Measurements from ENCODE around the gene NINL.

Gene NINL

GRCh38 chr20:25532015-25532751, 53.1 kb downstream of the NINL start:
- Histone ChIP-seq H3K36me3 (ENCODE audit: insufficient read depth, low read length) (peaks cover under 1% of the 10 kb centered on the region), H3K4me3 (ENCODE audit: low read length) (no peak overlapping the region), H3K4me1 (ENCODE audit: insufficient read depth, low read length) (peaks cover 14% of the 10 kb centered on the region), H3K9me3 (ENCODE audit: low read length) (no peaks in the 10 kb centered on the region), H3K27me3 (ENCODE audit: insufficient read depth, low read length) (no peaks in the 10 kb centered on the region), H2AFZ (ENCODE audit: low read depth, low read length) (no peak overlapping the region)

- Histone ChIP-seq H3K9me3 (ENCODE audit: low read length) (peaks cover 2% of the 10 kb centered on the region), H2AFZ (ENCODE audit: low read depth, low read length) (no peak overlapping the region), H3K27me3 (ENCODE audit: insufficient read depth, low read length) (no peaks in the 10 kb centered on the region), H3K36me3 (ENCODE audit: insufficient read depth, low read length) (peaks cover 19% of the 10 kb centered on the region), H3K4me3 (ENCODE audit: low read length) (no peak overlapping the region), H3K4me1 (ENCODE audit: insufficient read depth, low read length) (peaks cover 12% of the 10 kb centered on the region)
These were observed 55.9 kb downstream of the NINL start for GRCh38 chr20:25529295-25529951.

GRCh38 chr20:25527949-25528348, 57.4 kb downstream of the NINL start:
- no peak overlapping the region for H2AFZ ChIP-seq (ENCODE audit: low read depth, low read length)
- H3K4me3 ChIP-seq (ENCODE audit: low read length): no peak overlapping the region
- peaks cover 26% of the 10 kb centered on the region for H3K36me3 ChIP-seq (ENCODE audit: insufficient read depth, low read length)
- H3K27me3 ChIP-seq (ENCODE audit: insufficient read depth, low read length): no peaks in the 10 kb centered on the region
- H3K9me3 ChIP-seq (ENCODE audit: low read length): peaks cover 5% of the 10 kb centered on the region
- H3K4me1 ChIP-seq (ENCODE audit: insufficient read depth, low read length): peaks cover 5% of the 10 kb centered on the region

GRCh38 chr20:25526446-25526845, 58.9 kb downstream of the NINL start:
- Histone ChIP-seq H3K36me3 (ENCODE audit: insufficient read depth, low read length) (peaks cover 37% of the 10 kb centered on the region), H3K27me3 (ENCODE audit: insufficient read depth, low read length) (no peaks in the 10 kb centered on the region), H3K9me3 (ENCODE audit: low read length) (peaks cover 5% of the 10 kb centered on the region), H3K4me3 (ENCODE audit: low read length) (no peak overlapping the region), H2AFZ (ENCODE audit: low read depth, low read length) (no peak overlapping the region), H3K4me1 (ENCODE audit: insufficient read depth, low read length) (no peaks in the 10 kb centered on the region)

- Histone ChIP-seq H3K4me1 (ENCODE audit: insufficient read depth, low read length) (no peaks in the 10 kb centered on the region), H3K4me3 (ENCODE audit: low read length) (no peak overlapping the region), H3K27me3 (ENCODE audit: insufficient read depth, low read length) (no peaks in the 10 kb centered on the region), H2AFZ (ENCODE audit: low read depth, low read length) (no peak overlapping the region), H3K9me3 (ENCODE audit: low read length) (peaks cover 5% of the 10 kb centered on the region), H3K36me3 (ENCODE audit: insufficient read depth, low read length) (peaks cover 43% of the 10 kb centered on the region)
These were observed 59.5 kb downstream of the NINL start for GRCh38 chr20:25525867-25526266.

- Histone ChIP-seq H3K9me3 (ENCODE audit: low read length) (peaks cover 7% of the 10 kb centered on the region), H3K36me3 (ENCODE audit: insufficient read depth, low read length) (peaks cover 47% of the 10 kb centered on the region), H3K4me1 (ENCODE audit: insufficient read depth, low read length) (no peaks in the 10 kb centered on the region), H3K4me3 (ENCODE audit: low read length) (no peak overlapping the region), H2AFZ (ENCODE audit: low read depth, low read length) (no peak overlapping the region), H3K27me3 (ENCODE audit: insufficient read depth, low read length) (no peaks in the 10 kb centered on the region)
These were observed 60.0 kb downstream of the NINL start for GRCh38 chr20:25525295-25525694.

GRCh38 chr20:25521382-25521781, 63.9 kb downstream of the NINL start:
- peaks cover 21% of the 10 kb centered on the region for H3K9me3 ChIP-seq (ENCODE audit: low read length)
- H3K36me3 ChIP-seq (ENCODE audit: insufficient read depth, low read length): peaks cover 60% of the 10 kb centered on the region
- no peaks in the 10 kb centered on the region for H3K4me1 ChIP-seq (ENCODE audit: insufficient read depth, low read length)
- H3K27me3 ChIP-seq (ENCODE audit: insufficient read depth, low read length): no peaks in the 10 kb centered on the region
- no peak overlapping the region for H2AFZ ChIP-seq (ENCODE audit: low read depth, low read length)
- no peak overlapping the region for H3K4me3 ChIP-seq (ENCODE audit: low read length)

- H3K9me3 ChIP-seq (ENCODE audit: low read length): peaks cover 39% of the 10 kb centered on the region
- H3K4me1 ChIP-seq (ENCODE audit: insufficient read depth, low read length): no peaks in the 10 kb centered on the region
- H2AFZ ChIP-seq (ENCODE audit: low read depth, low read length): no peak overlapping the region
- H3K36me3 ChIP-seq (ENCODE audit: insufficient read depth, low read length): peaks cover 66% of the 10 kb centered on the region
- H3K27me3 ChIP-seq (ENCODE audit: insufficient read depth, low read length): no peaks in the 10 kb centered on the region
- no peak overlapping the region for H3K4me3 ChIP-seq (ENCODE audit: low read length)
These were observed 68.2 kb downstream of the NINL start for GRCh38 chr20:25517124-25517523.

GRCh38 chr20:25514747-25515340, 70.5 kb downstream of the NINL start:
- no peaks in the 10 kb centered on the region for H3K27me3 ChIP-seq (ENCODE audit: insufficient read depth, low read length)
- no peaks in the 10 kb centered on the region for H3K4me1 ChIP-seq (ENCODE audit: insufficient read depth, low read length)
- peaks cover 34% of the 10 kb centered on the region for H3K9me3 ChIP-seq (ENCODE audit: low read length)
- H3K36me3 ChIP-seq (ENCODE audit: insufficient read depth, low read length): peaks cover 70% of the 10 kb centered on the region
- H3K4me3 ChIP-seq (ENCODE audit: low read length): no peak overlapping the region
- no peak overlapping the region for H2AFZ ChIP-seq (ENCODE audit: low read depth, low read length)

- H3K4me1 ChIP-seq (ENCODE audit: insufficient read depth, low read length): no peaks in the 10 kb centered on the region
- H3K36me3 ChIP-seq (ENCODE audit: insufficient read depth, low read length): peaks cover 76% of the 10 kb centered on the region
- H3K4me3 ChIP-seq (ENCODE audit: low read length): no peak overlapping the region
- H3K9me3 ChIP-seq (ENCODE audit: low read length): peaks cover 34% of the 10 kb centered on the region
- no peaks in the 10 kb centered on the region for H3K27me3 ChIP-seq (ENCODE audit: insufficient read depth, low read length)
- no peak overlapping the region for H2AFZ ChIP-seq (ENCODE audit: low read depth, low read length)
These were observed 71.1 kb downstream of the NINL start for GRCh38 chr20:25514195-25514594.

- Histone ChIP-seq H3K4me1 (ENCODE audit: insufficient read depth, low read length) (no peaks in the 10 kb centered on the region), H3K9me3 (ENCODE audit: low read length) (peaks cover 34% of the 10 kb centered on the region), H2AFZ (ENCODE audit: low read depth, low read length) (no peak overlapping the region), H3K36me3 (ENCODE audit: insufficient read depth, low read length) (peaks cover 88% of the 10 kb centered on the region), H3K27me3 (ENCODE audit: insufficient read depth, low read length) (no peaks in the 10 kb centered on the region), H3K4me3 (ENCODE audit: low read length) (no peak overlapping the region)
These were observed 72.6 kb downstream of the NINL start for GRCh38 chr20:25512709-25513108.

GRCh38 chr20:25511183-25511582, 74.1 kb downstream of the NINL start:
- H2AFZ ChIP-seq (ENCODE audit: low read depth, low read length): no peak overlapping the region
- H3K36me3 ChIP-seq (ENCODE audit: insufficient read depth, low read length): peaks cover 87% of the 10 kb centered on the region
- H3K4me1 ChIP-seq (ENCODE audit: insufficient read depth, low read length): no peaks in the 10 kb centered on the region
- H3K4me3 ChIP-seq (ENCODE audit: low read length): no peak overlapping the region
- no peaks in the 10 kb centered on the region for H3K27me3 ChIP-seq (ENCODE audit: insufficient read depth, low read length)
- peaks cover 23% of the 10 kb centered on the region for H3K9me3 ChIP-seq (ENCODE audit: low read length)

- Histone ChIP-seq H3K4me1 (ENCODE audit: insufficient read depth, low read length) (no peaks in the 10 kb centered on the region), H3K36me3 (ENCODE audit: insufficient read depth, low read length) (peaks cover 83% of the 10 kb centered on the region), H2AFZ (ENCODE audit: low read depth, low read length) (no peak overlapping the region), H3K27me3 (ENCODE audit: insufficient read depth, low read length) (no peaks in the 10 kb centered on the region), H3K4me3 (ENCODE audit: low read length) (no peak overlapping the region), H3K9me3 (ENCODE audit: low read length) (peaks cover 18% of the 10 kb centered on the region)
These were observed 74.6 kb downstream of the NINL start for GRCh38 chr20:25510721-25511120.

Measured in neuron (in vitro differentiated cells).